ENCODE measurements around the gene CFAP46. TPM values are rescaled to one million over a fixed set of nuclear protein-coding genes. Genes with fewer than 3 reads are reported as not detected.

Gene CFAP46
- total and polyA plus RNA-seq, 10 of the 15 experiments (the other 5 are each of a cell fraction or from before 2014, with no cell fraction given): 0.01 to 0.18 (median 0.03) TPM; not detected in 7

GRCh38 chr10:132804287-132804686 lies 138.1 kb downstream of the CFAP46 start:
- Histone ChIP-seq H3K9ac (ENCODE audit: control insufficient read depth, insufficient read depth, low read length) (no peak overlapping the region), H3K79me2 (ENCODE audit: control insufficient read depth, insufficient read depth, low read length) (no peaks in the 10 kb centered on the region), H3K4me2 (ENCODE audit: control insufficient read depth, insufficient read depth) (no peak overlapping the region), H3K27me3 (replicated peaks in 1 of 2; ENCODE audit: control insufficient read depth in 2 of 2, insufficient read depth in 2 of 2, low read length in 1 of 2) (no peaks in the 10 kb centered on the region), H4K20me1 (ENCODE audit: control insufficient read depth, insufficient read depth) (no peaks in the 10 kb centered on the region), H3K4me1 (ENCODE audit: control insufficient read depth, insufficient read depth, low read length) (no peaks in the 10 kb centered on the region), H3K36me3 (ENCODE audit: control insufficient read depth in 2 of 2, insufficient read depth in 2 of 2, low read length in 1 of 2) (no peaks in the 10 kb centered on the region), H2AFZ (ENCODE audit: control insufficient read depth, low read depth, low read length) (no peak overlapping the region), H3K4me3 (no peak overlapping the region), H3K27ac (ENCODE audit: control insufficient read depth, insufficient read depth) (no peak overlapping the region), H3K9me3 (replicated peaks; ENCODE audit: control insufficient read depth, insufficient read depth, low read length) (peaks cover 2% of the 10 kb centered on the region; the same call in 1 of the 3 replicates)
- ChIA-PET SMC1A (ENCODE audit: uncharacterized antibody, unreplicated experiment) (no interaction called here), CTCF (no interaction called here), RAD21 (ENCODE audit: unreplicated experiment) (no interaction called here), POLR2A (no interaction called here)
- no peak for DNase-seq (ENCODE audit: low read depth, low spot score)
- FAIRE-seq: no peak
- 80% methylated on average over 11 of the region's 11 CpGs for WGBS (ENCODE audit: insufficient coverage, insufficient replicate concordance, low lambda C conversion rate, missing lambda C conversion rate)
- in situ Hi-C loops (cut with MboI) (no loop called here), intact Hi-C loops (cut with micrococcal nuclease; ENCODE audit: unreplicated experiment) (no loop called here)
- no TSS peak for BruUV-seq (replicated peaks)
- ATAC-seq: no peak
- TF ChIP-seq NFYB (IDR thresholded peaks at IDR 0.05; ENCODE audit: insufficient read depth, low read depth, low read length) (no peak), MXI1 (IDR thresholded peaks at IDR 0.05; ENCODE audit: low read depth, low read length) (no peak), SMARCA5 (IDR thresholded peaks at IDR 0.05) (no peak), RAD21 (IDR thresholded peaks at IDR 0.05; ENCODE audit: insufficient read depth, low read depth, low read length) (no peak), POLR2AphosphoS2 (IDR thresholded peaks at IDR 0.05; ENCODE audit: low read depth, low read length) (no peak), REST (IDR thresholded peaks at IDR 0.05; ENCODE audit: low read depth, low read length) (no peak), SUPT20H (IDR thresholded peaks at IDR 0.05; ENCODE audit: borderline replicate concordance, control insufficient read depth, low read depth, low read length) (no peak)
- TF ChIP-seq, protein P1, sequence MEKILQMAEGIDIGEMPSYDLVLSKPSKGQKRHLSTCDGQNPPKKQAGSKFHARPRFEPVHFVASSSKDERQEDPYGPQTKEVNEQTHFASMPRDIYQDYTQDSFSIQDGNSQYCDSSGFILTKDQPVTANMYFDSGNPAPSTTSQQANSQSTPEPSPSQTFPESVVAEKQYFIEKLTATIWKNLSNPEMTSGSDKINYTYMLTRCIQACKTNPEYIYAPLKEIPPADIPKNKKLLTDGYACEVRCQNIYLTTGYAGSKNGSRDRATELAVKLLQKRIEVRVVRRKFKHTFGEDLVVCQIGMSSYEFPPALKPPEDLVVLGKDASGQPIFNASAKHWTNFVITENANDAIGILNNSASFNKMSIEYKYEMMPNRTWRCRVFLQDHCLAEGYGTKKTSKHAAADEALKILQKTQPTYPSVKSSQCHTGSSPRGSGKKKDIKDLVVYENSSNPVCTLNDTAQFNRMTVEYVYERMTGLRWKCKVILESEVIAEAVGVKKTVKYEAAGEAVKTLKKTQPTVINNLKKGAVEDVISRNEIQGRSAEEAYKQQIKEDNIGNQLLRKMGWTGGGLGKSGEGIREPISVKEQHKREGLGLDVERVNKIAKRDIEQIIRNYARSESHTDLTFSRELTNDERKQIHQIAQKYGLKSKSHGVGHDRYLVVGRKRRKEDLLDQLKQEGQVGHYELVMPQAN (conservative IDR thresholded peaks at IDR 0.05): no peak
- TF ChIP-seq, protein P2, sequence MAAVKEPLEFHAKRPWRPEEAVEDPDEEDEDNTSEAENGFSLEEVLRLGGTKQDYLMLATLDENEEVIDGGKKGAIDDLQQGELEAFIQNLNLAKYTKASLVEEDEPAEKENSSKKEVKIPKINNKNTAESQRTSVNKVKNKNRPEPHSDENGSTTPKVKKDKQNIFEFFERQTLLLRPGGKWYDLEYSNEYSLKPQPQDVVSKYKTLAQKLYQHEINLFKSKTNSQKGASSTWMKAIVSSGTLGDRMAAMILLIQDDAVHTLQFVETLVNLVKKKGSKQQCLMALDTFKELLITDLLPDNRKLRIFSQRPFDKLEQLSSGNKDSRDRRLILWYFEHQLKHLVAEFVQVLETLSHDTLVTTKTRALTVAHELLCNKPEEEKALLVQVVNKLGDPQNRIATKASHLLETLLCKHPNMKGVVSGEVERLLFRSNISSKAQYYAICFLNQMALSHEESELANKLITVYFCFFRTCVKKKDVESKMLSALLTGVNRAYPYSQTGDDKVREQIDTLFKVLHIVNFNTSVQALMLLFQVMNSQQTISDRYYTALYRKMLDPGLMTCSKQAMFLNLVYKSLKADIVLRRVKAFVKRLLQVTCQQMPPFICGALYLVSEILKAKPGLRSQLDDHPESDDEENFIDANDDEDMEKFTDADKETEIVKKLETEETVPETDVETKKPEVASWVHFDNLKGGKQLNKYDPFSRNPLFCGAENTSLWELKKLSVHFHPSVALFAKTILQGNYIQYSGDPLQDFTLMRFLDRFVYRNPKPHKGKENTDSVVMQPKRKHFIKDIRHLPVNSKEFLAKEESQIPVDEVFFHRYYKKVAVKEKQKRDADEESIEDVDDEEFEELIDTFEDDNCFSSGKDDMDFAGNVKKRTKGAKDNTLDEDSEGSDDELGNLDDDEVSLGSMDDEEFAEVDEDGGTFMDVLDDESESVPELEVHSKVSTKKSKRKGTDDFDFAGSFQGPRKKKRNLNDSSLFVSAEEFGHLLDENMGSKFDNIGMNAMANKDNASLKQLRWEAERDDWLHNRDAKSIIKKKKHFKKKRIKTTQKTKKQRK (IDR thresholded peaks at IDR 0.05; ENCODE audit: low read depth, low read length): no peak
- TF ChIP-seq, protein P3, sequence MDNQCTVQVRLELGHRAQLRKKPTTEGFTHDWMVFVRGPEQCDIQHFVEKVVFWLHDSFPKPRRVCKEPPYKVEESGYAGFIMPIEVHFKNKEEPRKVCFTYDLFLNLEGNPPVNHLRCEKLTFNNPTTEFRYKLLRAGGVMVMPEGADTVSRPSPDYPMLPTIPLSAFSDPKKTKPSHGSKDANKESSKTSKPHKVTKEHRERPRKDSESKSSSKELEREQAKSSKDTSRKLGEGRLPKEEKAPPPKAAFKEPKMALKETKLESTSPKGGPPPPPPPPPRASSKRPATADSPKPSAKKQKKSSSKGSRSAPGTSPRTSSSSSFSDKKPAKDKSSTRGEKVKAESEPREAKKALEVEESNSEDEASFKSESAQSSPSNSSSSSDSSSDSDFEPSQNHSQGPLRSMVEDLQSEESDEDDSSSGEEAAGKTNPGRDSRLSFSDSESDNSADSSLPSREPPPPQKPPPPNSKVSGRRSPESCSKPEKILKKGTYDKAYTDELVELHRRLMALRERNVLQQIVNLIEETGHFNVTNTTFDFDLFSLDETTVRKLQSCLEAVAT (IDR thresholded peaks at IDR 0.05): no peak
